Measurements from ENCODE around the gene GPC6. TPM values are rescaled to one million over a fixed set of nuclear protein-coding genes. Genes with fewer than 3 reads are reported as not detected.

Gene GPC6
- total RNA-seq, 1 experiment from 2014 or later, result 0.22 TPM

DNA sequence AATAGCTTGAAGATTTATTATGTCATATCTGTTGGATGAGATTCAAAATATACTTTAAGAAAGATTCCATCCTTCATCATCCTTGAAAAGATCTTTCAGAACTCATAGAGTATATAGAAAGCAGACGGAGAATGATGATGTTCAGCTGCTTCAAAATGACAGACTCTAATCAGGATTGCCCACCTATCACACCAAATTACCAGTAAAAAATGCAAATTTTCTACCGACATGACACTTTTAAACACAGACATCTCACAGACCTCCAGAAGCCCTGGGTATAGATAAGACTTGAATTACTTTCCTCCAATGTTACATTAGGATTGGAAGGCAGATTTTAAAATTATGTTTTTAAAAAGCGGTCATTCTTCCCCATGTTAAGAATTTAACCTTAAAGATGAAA, 235.5 kb downstream of the GPC6 start:
- Histone ChIP-seq H3K9me3 (ENCODE audit: control insufficient read depth in 1 of 2, insufficient read depth in 1 of 2, low read depth in 1 of 2, low read length in 2 of 2) (peaks cover 0 to 26% of the 10 kb centered on the region in 2 experiments; a peak in 2 of 4 replicates), H3K9me2 (ENCODE audit: insufficient read depth) (no peaks in the 10 kb centered on the region), H3K79me2 (ENCODE audit: insufficient read depth, low read length) (no peaks in the 10 kb centered on the region), H3K36me3 (ENCODE audit: control insufficient read depth in 1 of 2, insufficient read depth in 2 of 2, low read length in 2 of 2) (no peaks in the 10 kb centered on the region), H2AFZ (ENCODE audit: low read depth, low read length, poor library complexity, severe bottlenecking) (no peak overlapping the region), H3K27ac (ENCODE audit: low read depth, low read length) (no peak overlapping the region), H3K27me3 (ENCODE audit: insufficient read depth, low read length) (no peaks in the 10 kb centered on the region), H3K4me2 (ENCODE audit: low read length) (no peak overlapping the region), H3K9ac (ENCODE audit: low read length) (no peak overlapping the region), H4K20me1 (ENCODE audit: insufficient read depth) (no peaks in the 10 kb centered on the region), H3K4me1 (ENCODE audit: control insufficient read depth in 1 of 2, insufficient read depth in 2 of 2, low read length in 2 of 2) (no peaks in the 10 kb centered on the region), H3K4me3 (replicated peaks in 1 of 2; ENCODE audit: low read depth in 1 of 2, low read length in 2 of 2) (no peak overlapping the region)
- POLR2A ChIA-PET, result no interaction called here
- RAD21 ChIA-PET (ENCODE audit: low non-redundant PET in 1 of 2, low total read pairs in 2 of 2, uncharacterized antibody in 2 of 2, unreplicated experiment in 2 of 2), result no interaction called here
- ATAC-seq, result no peak
- DNase-seq (ENCODE audit: low read depth, low spot score), result no peak
- BruUV-seq (replicated peaks), result no TSS peak
- intact Hi-C loops (cut with micrococcal nuclease), result no loop called here
- TF ChIP-seq CBX3 (IDR thresholded peaks at IDR 0.05; ENCODE audit: low read depth) (no peak), CEBPB (IDR thresholded peaks at IDR 0.05; ENCODE audit: low read depth) (no peak), SP1 (IDR thresholded peaks at IDR 0.05; ENCODE audit: low read depth) (no peak), EZH2phosphoT487 (IDR thresholded peaks at IDR 0.05; ENCODE audit: borderline replicate concordance) (no peak), RAD21 (IDR thresholded peaks at IDR 0.05; ENCODE audit: low read depth) (no peak), EZH2 (IDR thresholded peaks at IDR 0.05) (no peak), POLR2A (IDR thresholded peaks at IDR 0.05; ENCODE audit: borderline replicate concordance, extremely low read depth, insufficient read depth, insufficient read length) (no peak), EGR1 (IDR thresholded peaks at IDR 0.05; ENCODE audit: low read depth) (no peak), SRF (IDR thresholded peaks at IDR 0.05; ENCODE audit: low read depth) (no peak), TCF7L2 (IDR thresholded peaks at IDR 0.05; ENCODE audit: borderline replicate concordance, extremely low read depth, insufficient read depth, insufficient read length) (no peak)
- TF ChIP-seq, protein P1, sequence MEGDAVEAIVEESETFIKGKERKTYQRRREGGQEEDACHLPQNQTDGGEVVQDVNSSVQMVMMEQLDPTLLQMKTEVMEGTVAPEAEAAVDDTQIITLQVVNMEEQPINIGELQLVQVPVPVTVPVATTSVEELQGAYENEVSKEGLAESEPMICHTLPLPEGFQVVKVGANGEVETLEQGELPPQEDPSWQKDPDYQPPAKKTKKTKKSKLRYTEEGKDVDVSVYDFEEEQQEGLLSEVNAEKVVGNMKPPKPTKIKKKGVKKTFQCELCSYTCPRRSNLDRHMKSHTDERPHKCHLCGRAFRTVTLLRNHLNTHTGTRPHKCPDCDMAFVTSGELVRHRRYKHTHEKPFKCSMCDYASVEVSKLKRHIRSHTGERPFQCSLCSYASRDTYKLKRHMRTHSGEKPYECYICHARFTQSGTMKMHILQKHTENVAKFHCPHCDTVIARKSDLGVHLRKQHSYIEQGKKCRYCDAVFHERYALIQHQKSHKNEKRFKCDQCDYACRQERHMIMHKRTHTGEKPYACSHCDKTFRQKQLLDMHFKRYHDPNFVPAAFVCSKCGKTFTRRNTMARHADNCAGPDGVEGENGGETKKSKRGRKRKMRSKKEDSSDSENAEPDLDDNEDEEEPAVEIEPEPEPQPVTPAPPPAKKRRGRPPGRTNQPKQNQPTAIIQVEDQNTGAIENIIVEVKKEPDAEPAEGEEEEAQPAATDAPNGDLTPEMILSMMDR (IDR thresholded peaks at IDR 0.05 in 2 of 3, conservative IDR thresholded peaks at IDR 0.05 in 1 of 3; ENCODE audit: borderline replicate concordance in 1 of 3, insufficient read depth in 1 of 3, low read depth in 2 of 3, low read length in 2 of 3), result no peak
- TF ChIP-seq, protein P2, sequence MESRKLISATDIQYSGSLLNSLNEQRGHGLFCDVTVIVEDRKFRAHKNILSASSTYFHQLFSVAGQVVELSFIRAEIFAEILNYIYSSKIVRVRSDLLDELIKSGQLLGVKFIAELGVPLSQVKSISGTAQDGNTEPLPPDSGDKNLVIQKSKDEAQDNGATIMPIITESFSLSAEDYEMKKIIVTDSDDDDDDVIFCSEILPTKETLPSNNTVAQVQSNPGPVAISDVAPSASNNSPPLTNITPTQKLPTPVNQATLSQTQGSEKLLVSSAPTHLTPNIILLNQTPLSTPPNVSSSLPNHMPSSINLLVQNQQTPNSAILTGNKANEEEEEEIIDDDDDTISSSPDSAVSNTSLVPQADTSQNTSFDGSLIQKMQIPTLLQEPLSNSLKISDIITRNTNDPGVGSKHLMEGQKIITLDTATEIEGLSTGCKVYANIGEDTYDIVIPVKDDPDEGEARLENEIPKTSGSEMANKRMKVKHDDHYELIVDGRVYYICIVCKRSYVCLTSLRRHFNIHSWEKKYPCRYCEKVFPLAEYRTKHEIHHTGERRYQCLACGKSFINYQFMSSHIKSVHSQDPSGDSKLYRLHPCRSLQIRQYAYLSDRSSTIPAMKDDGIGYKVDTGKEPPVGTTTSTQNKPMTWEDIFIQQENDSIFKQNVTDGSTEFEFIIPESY (IDR thresholded peaks at IDR 0.05; ENCODE audit: extremely low read depth, insufficient replicate concordance, low read length), result no peak
- CTCF ChIA-PET, result no interaction called here
